Parathyroid adenoma (tissue), 2 donors: ENCODE results near the gene CD27.
A peak's percentile ranks its signal among the peaks of the same experiment; 100 is the strongest.

Experiments used
- H2AFZ ChIP-seq: fragments of 300-600 bp; sonication (generic); one replicate; pipeline ENCODE4 v1.7.0; 2017; ENCODE audit warnings: antibody characterized with exemption, mild to moderate bottlenecking
- H3K27ac ChIP-seq: fragments of 300-600 bp; sonication (generic); one replicate; pipeline ENCODE4 v1.7.0; 2017
- H3K27me3 ChIP-seq: fragments of 300-600 bp; sonication (generic); one replicate; pipeline ENCODE4 v1.7.0; 2017; ENCODE audit warnings: low read length; ENCODE audit not compliant: control insufficient read depth, insufficient read depth
- H3K36me3 ChIP-seq: fragments of 300-600 bp; sonication (generic); one replicate; pipeline ENCODE4 v1.7.0; 2017; ENCODE audit warnings: low read length; ENCODE audit not compliant: control insufficient read depth, insufficient read depth
- H3K4me1 ChIP-seq: fragments of 300-600 bp; sonication (generic); one replicate; pipeline ENCODE4 v1.7.0; 2017; ENCODE audit warnings: control low read depth
- H3K4me2 ChIP-seq: fragments of 300-600 bp; sonication (generic); one replicate; pipeline ENCODE4 v1.7.0; 2017; ENCODE audit warnings: low read length
- H3K4me3 ChIP-seq: fragments of 300-600 bp; sonication (generic); one replicate; pipeline ENCODE4 v1.7.0; 2017; ENCODE audit warnings: low read depth, low read length
- H3K79me2 ChIP-seq: fragments of 300-600 bp; sonication (generic); one replicate; pipeline ENCODE4 v1.7.0; 2017; ENCODE audit warnings: control low read depth
- H3K9ac ChIP-seq: fragments of 300-600 bp; sonication (generic); one replicate; pipeline ENCODE4 v1.7.0; 2017; ENCODE audit warnings: mild to moderate bottlenecking
- H3K9me3 ChIP-seq: fragments of 300-600 bp; sonication (generic); one replicate; pipeline ENCODE4 v1.7.0; 2017; ENCODE audit warnings: low read length; ENCODE audit not compliant: control insufficient read depth
- CTCF ChIP-seq: fragments of 300-600 bp; sonication (generic); IDR thresholded peaks from one replicate; pipeline ENCODE4 v1.7.0; 2017; ENCODE audit warnings: antibody characterized with exemption, mild to moderate bottlenecking
- donor health status: primary hyperparathyroidism.

The CD27 gene

GRCh38 chr12:6450091-6450868 is 5.5 kb downstream of the CD27 start:
- Histone ChIP-seq H3K27ac (peak overlapping the region; percentile 100), H3K4me2 (peak overlapping the region; percentile 78), H2AFZ (peak overlapping the region; percentile 94), H3K79me2 (no peaks in the 10 kb centered on the region), H3K27me3 (no peaks in the 10 kb centered on the region), H3K4me1 (peaks cover 23% of the 10 kb centered on the region), H3K9ac (no peak overlapping the region), H3K9me3 (no peaks in the 10 kb centered on the region), H3K4me3 (peak overlapping the region; percentile 53), H3K36me3 (no peaks in the 10 kb centered on the region)
- TF ChIP-seq CTCF, result no peak

GRCh38 chr12:6450869-6451347 is 6.2 kb downstream of the CD27 start:
- H3K79me2 ChIP-seq, result no peaks in the 10 kb centered on the region
- peaks cover 23% of the 10 kb centered on the region for H3K4me1 ChIP-seq
- H3K9me3 ChIP-seq, result no peaks in the 10 kb centered on the region
- H3K9ac ChIP-seq, result peak overlapping the region; percentile 21
- no peaks in the 10 kb centered on the region for H3K27me3 ChIP-seq
- TF ChIP-seq CTCF, result no peak
- H3K4me2 ChIP-seq, result peak overlapping the region; percentile 78
- peak overlapping the region; percentile 100 for H3K27ac ChIP-seq
- H3K4me3 ChIP-seq, result peak overlapping the region; percentile 53
- H2AFZ ChIP-seq, result peak overlapping the region; percentile 94
- no peaks in the 10 kb centered on the region for H3K36me3 ChIP-seq

GRCh38 chr12:6451348-6452244 is 6.8 kb downstream of the CD27 start, which contains the start of gene TAPBPL:
TSS of gene TAPBPL (plus strand) at chr12:6452042. CDS start at chr12:6452249, 207 bp downstream.
- Histone ChIP-seq H3K4me2 (peak within 1 kb of the TSS; percentile 78), H3K36me3 (no peaks in the 10 kb centered on the region), H3K79me2 (no peaks in the 10 kb centered on the region), H3K4me3 (peak within 1 kb of the TSS; percentile 53), H3K9me3 (no peaks in the 10 kb centered on the region), H3K27ac (peak within 1 kb of the TSS; percentile 100), H3K9ac (peak within 1 kb of the TSS; percentile 91), H3K27me3 (no peaks in the 10 kb centered on the region), H3K4me1 (peaks cover 23% of the 10 kb centered on the region), H2AFZ (peak within 1 kb of the TSS; percentile 94)
- TF ChIP-seq CTCF, result no peak

- peak overlapping the region; percentile 91 for H3K9ac ChIP-seq
These were observed 7.6 kb downstream of the CD27 start for GRCh38 chr12:6452245-6452943.

More at GRCh38 chr12:6452245-6452943, 7.6 kb downstream of the CD27 start:
- no peaks in the 10 kb centered on the region for H3K36me3 ChIP-seq
- TF ChIP-seq CTCF, result no peak
- H3K27ac ChIP-seq, result peak overlapping the region; percentile 100
- peak overlapping the region; percentile 78 for H3K4me2 ChIP-seq
- peaks cover 23% of the 10 kb centered on the region for H3K4me1 ChIP-seq
- H3K79me2 ChIP-seq, result peaks cover 2% of the 10 kb centered on the region
- peak overlapping the region; percentile 94 for H2AFZ ChIP-seq
- peak overlapping the region; percentile 53 for H3K4me3 ChIP-seq
- no peaks in the 10 kb centered on the region for H3K9me3 ChIP-seq
- no peaks in the 10 kb centered on the region for H3K27me3 ChIP-seq
